Activated T-helper 17 cell treated with anti-CD3 and anti-CD28 coated beads, Interleukin-2, amount 50 U/mL, for 72 hours (primary cell): Measurements from ENCODE around the gene DLGAP1. TPM values are rescaled to one million over a fixed set of nuclear protein-coding genes. Genes with fewer than 3 reads are reported as not detected.

Experiments
- ATAC-seq: fragments of 150-1000 bp; cut with Tn5 transposase; replicated peaks from 2 replicates; pipeline ENCODE4 v1.10.0; 2021; ENCODE audit warnings: mild to moderate bottlenecking, moderate library complexity
- H3K27ac Mint-ChIP-seq: one replicate; pipeline ENCODE4 v1.8.0; 2022; ENCODE audit warnings: mixed read lengths
- H3K27me3 Mint-ChIP-seq: one replicate; pipeline ENCODE4 v1.8.0; 2022; ENCODE audit warnings: mixed read lengths
- H3K36me3 Mint-ChIP-seq: one replicate; pipeline ENCODE4 v1.8.0; 2022; ENCODE audit warnings: low read depth, mild to moderate bottlenecking, mixed read lengths
- H3K4me1 Mint-ChIP-seq: one replicate; pipeline ENCODE4 v1.8.0; 2022; ENCODE audit warnings: mixed read lengths
- H3K4me3 Mint-ChIP-seq: one replicate; pipeline ENCODE4 v1.8.0; 2022; ENCODE audit warnings: mild to moderate bottlenecking, mixed read lengths
- H3K9me3 Mint-ChIP-seq: one replicate; pipeline ENCODE4 v1.8.0; 2022; ENCODE audit warnings: mixed read lengths
- total RNA-seq, 2 donors: library from RNA; stranded (reverse); gene quantifications; one replicate each; pipeline ENCODE4 v1.2.3, GENCODE V29; 2022

DLGAP1 gene
- total RNA-seq, 2 donors from 2014 or later = 1.1 to 1.2 TPM

- ATAC-seq = no peak
- Mint-ChIP-seq H3K27ac (no peak overlapping the region), H3K27me3 (no peaks in the 10 kb centered on the region), H3K4me1 (no peaks in the 10 kb centered on the region), H3K4me3 (no peak overlapping the region), H3K9me3 (peaks cover 14% of the 10 kb centered on the region), H3K36me3 (no peaks in the 10 kb centered on the region)
Measured at GRCh38 chr18:4412286-4412685, 42.8 kb downstream of the DLGAP1 start.

DNA sequence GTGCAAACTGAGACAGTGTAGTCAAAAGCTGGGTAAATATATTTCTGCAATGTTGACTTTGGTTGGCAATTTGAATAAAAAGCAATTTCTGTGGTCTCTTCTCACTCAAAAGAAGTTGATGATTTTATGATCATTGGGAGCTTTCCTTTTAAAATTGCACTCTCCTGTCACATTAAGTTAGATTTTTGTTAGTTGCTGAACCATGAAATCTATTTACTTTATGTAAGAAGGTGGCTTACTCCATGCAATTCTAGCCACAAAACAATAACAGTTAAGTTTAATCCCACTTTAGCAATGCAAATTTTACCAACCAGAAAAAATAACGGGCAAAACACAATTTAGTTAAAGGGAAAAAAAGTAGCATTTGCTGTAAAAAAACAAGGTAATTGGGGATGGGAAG is 48.3 kb downstream of the DLGAP1 start:
- no peaks in the 10 kb centered on the region for H3K4me1 Mint-ChIP-seq
- H3K36me3 Mint-ChIP-seq = no peaks in the 10 kb centered on the region
- peaks cover 14% of the 10 kb centered on the region for H3K9me3 Mint-ChIP-seq
- no peak for ATAC-seq
- H3K27ac Mint-ChIP-seq = no peak overlapping the region
- H3K27me3 Mint-ChIP-seq = no peaks in the 10 kb centered on the region
- H3K4me3 Mint-ChIP-seq = no peak overlapping the region

- peaks cover 10% of the 10 kb centered on the region for H3K9me3 Mint-ChIP-seq
- no peak for ATAC-seq
Measured at GRCh38 chr18:4405965-4406364, 49.1 kb downstream of the DLGAP1 start.

GRCh38 chr18:4403836-4404235 is 51.3 kb downstream of the DLGAP1 start:
- H3K4me1 Mint-ChIP-seq = no peaks in the 10 kb centered on the region
- peaks cover 5% of the 10 kb centered on the region for H3K9me3 Mint-ChIP-seq
- no peaks in the 10 kb centered on the region for H3K36me3 Mint-ChIP-seq
- ATAC-seq = no peak
- H3K27me3 Mint-ChIP-seq = no peaks in the 10 kb centered on the region
- no peak overlapping the region for H3K4me3 Mint-ChIP-seq
- H3K27ac Mint-ChIP-seq = no peak overlapping the region

More at GRCh38 chr18:4405965-4406364, 49.1 kb downstream of the DLGAP1 start:
- H3K4me1 Mint-ChIP-seq = no peaks in the 10 kb centered on the region
- H3K27ac Mint-ChIP-seq = no peak overlapping the region
- no peaks in the 10 kb centered on the region for H3K36me3 Mint-ChIP-seq
- H3K4me3 Mint-ChIP-seq = no peak overlapping the region
- no peaks in the 10 kb centered on the region for H3K27me3 Mint-ChIP-seq

DNA sequence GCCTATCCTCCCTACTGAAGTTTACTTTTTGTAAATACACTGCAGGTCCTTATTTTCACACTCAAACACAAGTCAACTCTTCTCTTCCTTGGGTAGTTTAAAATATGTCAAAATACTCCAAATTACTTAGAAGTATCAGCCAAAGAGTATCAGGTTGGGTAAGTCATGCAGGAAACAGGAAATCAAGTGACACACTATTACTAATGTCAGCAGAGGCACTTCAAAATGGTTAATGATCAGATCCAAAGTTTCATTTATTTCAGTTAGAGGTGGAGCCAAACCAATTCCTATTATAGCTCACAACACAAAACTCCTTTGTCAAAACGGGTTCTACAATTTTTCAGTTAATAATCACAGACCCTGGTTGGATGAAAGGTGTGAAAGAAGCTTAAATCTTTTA is 54.2 kb downstream of the DLGAP1 start:
- no peaks in the 10 kb centered on the region for H3K27me3 Mint-ChIP-seq
- no peak overlapping the region for H3K27ac Mint-ChIP-seq
- no peaks in the 10 kb centered on the region for H3K4me1 Mint-ChIP-seq
- H3K9me3 Mint-ChIP-seq = peaks cover 2% of the 10 kb centered on the region
- H3K36me3 Mint-ChIP-seq = no peaks in the 10 kb centered on the region
- no peak overlapping the region for H3K4me3 Mint-ChIP-seq
- peak; percentile 38 for ATAC-seq

GRCh38 chr18:4399929-4400328 is 55.2 kb downstream of the DLGAP1 start:
- H3K4me3 Mint-ChIP-seq = no peak overlapping the region
- H3K4me1 Mint-ChIP-seq = no peaks in the 10 kb centered on the region
- H3K27ac Mint-ChIP-seq = no peak overlapping the region
- H3K27me3 Mint-ChIP-seq = no peaks in the 10 kb centered on the region
- peaks cover 5% of the 10 kb centered on the region for H3K9me3 Mint-ChIP-seq
- ATAC-seq = no peak
- H3K36me3 Mint-ChIP-seq = no peaks in the 10 kb centered on the region

- no peak for ATAC-seq
- H3K36me3 Mint-ChIP-seq = no peaks in the 10 kb centered on the region
- H3K4me3 Mint-ChIP-seq = no peak overlapping the region
- H3K4me1 Mint-ChIP-seq = no peaks in the 10 kb centered on the region
- H3K9me3 Mint-ChIP-seq = peaks cover 5% of the 10 kb centered on the region
- no peak overlapping the region for H3K27ac Mint-ChIP-seq
- H3K27me3 Mint-ChIP-seq = no peaks in the 10 kb centered on the region
Measured at GRCh38 chr18:4394700-4395099, 60.4 kb downstream of the DLGAP1 start.

- no peaks in the 10 kb centered on the region for H3K4me1 Mint-ChIP-seq
- no peak for ATAC-seq
- peaks cover 5% of the 10 kb centered on the region for H3K9me3 Mint-ChIP-seq
- H3K27ac Mint-ChIP-seq = no peak overlapping the region
- no peak overlapping the region for H3K4me3 Mint-ChIP-seq
- H3K36me3 Mint-ChIP-seq = no peaks in the 10 kb centered on the region
- H3K27me3 Mint-ChIP-seq = no peaks in the 10 kb centered on the region
Measured at GRCh38 chr18:4391859-4392258, 63.2 kb downstream of the DLGAP1 start.

GRCh38 chr18:4385876-4386275 is 69.2 kb downstream of the DLGAP1 start:
- no peak for ATAC-seq
- no peak overlapping the region for H3K27ac Mint-ChIP-seq
- no peaks in the 10 kb centered on the region for H3K27me3 Mint-ChIP-seq
- H3K4me1 Mint-ChIP-seq = no peaks in the 10 kb centered on the region
- H3K36me3 Mint-ChIP-seq = no peaks in the 10 kb centered on the region
- H3K4me3 Mint-ChIP-seq = no peak overlapping the region
- peaks cover 6% of the 10 kb centered on the region for H3K9me3 Mint-ChIP-seq

DNA sequence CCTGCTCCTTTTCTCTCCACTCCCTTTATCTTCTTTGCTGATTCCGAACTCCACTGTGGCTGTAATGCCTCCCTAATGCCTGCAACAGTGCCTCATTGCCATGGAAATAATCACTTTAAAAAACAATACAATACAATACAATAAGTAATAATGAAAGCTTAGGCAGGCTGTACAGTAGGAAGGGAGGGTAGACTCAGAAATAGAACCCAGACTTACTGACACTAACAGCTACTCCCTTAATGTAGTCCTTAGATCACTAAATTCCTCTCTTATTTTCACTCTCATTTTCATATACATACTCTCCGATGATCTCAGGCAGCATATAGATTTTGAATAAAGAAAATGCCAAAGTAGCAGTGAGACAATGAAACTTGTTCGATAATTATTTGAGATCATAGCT is 70.2 kb downstream of the DLGAP1 start:
- Mint-ChIP-seq H3K36me3 (no peaks in the 10 kb centered on the region), H3K9me3 (peaks cover 6% of the 10 kb centered on the region), H3K4me1 (no peaks in the 10 kb centered on the region), H3K4me3 (no peak overlapping the region), H3K27ac (no peak overlapping the region), H3K27me3 (no peaks in the 10 kb centered on the region)
- ATAC-seq = no peak

GRCh38 chr18:4374564-4374963 is 80.5 kb downstream of the DLGAP1 start:
- Mint-ChIP-seq H3K9me3 (peaks cover 7% of the 10 kb centered on the region), H3K4me1 (no peaks in the 10 kb centered on the region), H3K36me3 (no peaks in the 10 kb centered on the region), H3K27ac (no peak overlapping the region), H3K27me3 (no peaks in the 10 kb centered on the region), H3K4me3 (no peak overlapping the region)
- ATAC-seq = no peak

GRCh38 chr18:4369705-4370104 is 85.4 kb downstream of the DLGAP1 start:
- H3K27ac Mint-ChIP-seq = no peak overlapping the region
- H3K36me3 Mint-ChIP-seq = no peaks in the 10 kb centered on the region
- no peak for ATAC-seq
- no peaks in the 10 kb centered on the region for H3K4me1 Mint-ChIP-seq
- H3K4me3 Mint-ChIP-seq = no peak overlapping the region
- H3K27me3 Mint-ChIP-seq = no peaks in the 10 kb centered on the region
- peaks cover 12% of the 10 kb centered on the region for H3K9me3 Mint-ChIP-seq

- ATAC-seq = no peak
- Mint-ChIP-seq H3K27me3 (no peaks in the 10 kb centered on the region), H3K27ac (no peak overlapping the region), H3K4me1 (no peaks in the 10 kb centered on the region), H3K36me3 (no peaks in the 10 kb centered on the region), H3K9me3 (peaks cover 35% of the 10 kb centered on the region), H3K4me3 (no peak overlapping the region)
Measured at GRCh38 chr18:4360221-4360715, 94.8 kb downstream of the DLGAP1 start.

DNA sequence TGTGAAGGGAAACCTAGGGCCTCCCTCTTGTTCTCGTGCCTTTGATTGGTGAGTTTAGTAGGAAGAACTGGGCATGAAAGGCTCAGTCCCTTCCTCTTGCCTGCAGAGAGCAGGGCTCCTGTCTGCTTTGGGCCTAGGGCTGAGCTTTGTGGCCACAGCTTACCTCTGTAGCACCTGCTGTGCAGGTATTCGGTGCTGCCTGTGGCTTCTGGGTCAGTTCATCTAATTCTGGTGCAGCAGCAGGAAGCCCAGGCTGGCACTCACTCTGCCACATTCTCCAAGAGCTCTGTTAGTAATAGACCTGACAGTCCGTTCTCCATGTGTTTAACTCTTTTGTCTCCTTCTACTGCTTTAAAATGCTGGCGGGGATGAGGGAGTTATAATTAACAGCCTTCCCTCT is 96.5 kb downstream of the DLGAP1 start:
- H3K27ac Mint-ChIP-seq = no peak overlapping the region
- peaks cover 37% of the 10 kb centered on the region for H3K9me3 Mint-ChIP-seq
- ATAC-seq = no peak
- no peaks in the 10 kb centered on the region for H3K36me3 Mint-ChIP-seq
- H3K4me1 Mint-ChIP-seq = no peaks in the 10 kb centered on the region
- no peak overlapping the region for H3K4me3 Mint-ChIP-seq
- no peaks in the 10 kb centered on the region for H3K27me3 Mint-ChIP-seq

DNA sequence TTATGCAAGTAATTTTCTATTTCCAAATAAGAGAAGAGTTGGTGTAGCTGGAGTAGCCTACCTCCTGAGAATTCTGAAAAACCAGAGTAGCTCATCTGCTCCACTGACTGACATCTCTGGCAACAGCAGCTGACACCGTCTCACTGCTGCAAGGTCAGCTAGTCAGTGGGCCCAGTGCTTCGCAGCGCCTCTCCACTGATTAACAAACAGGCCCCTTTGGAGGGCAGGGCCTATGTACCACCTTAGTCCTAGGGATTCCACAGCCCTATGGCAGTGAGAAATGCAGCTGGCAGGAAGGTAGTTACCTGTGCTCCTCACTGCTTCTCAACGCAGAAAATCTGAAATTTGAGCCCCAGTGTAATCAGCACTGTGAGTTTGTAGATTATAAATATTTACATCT is 97.5 kb downstream of the DLGAP1 start:
- no peaks in the 10 kb centered on the region for H3K4me1 Mint-ChIP-seq
- ATAC-seq = no peak
- no peak overlapping the region for H3K4me3 Mint-ChIP-seq
- H3K9me3 Mint-ChIP-seq = peaks cover 37% of the 10 kb centered on the region
- H3K36me3 Mint-ChIP-seq = no peaks in the 10 kb centered on the region
- no peaks in the 10 kb centered on the region for H3K27me3 Mint-ChIP-seq
- H3K27ac Mint-ChIP-seq = no peak overlapping the region

DNA sequence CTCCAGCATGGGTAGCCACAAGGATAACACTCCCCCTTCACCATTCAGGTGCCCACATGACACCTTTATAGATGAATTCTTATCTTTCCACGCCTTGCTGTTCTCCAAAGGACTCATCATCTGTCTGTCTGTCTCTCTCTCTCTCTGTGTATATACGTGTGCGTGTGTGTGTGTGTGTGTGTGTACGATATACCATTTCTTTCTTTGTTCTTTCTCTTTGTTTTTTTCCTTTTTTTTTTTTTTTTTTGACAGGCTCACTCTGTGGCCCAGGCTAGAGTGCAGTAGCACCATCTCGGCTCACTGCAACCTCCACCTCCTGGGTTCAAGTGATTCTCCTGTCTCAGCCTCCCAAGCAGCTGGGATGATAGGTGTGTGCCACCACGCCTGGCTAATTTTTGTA is 98.2 kb downstream of the DLGAP1 start:
- Mint-ChIP-seq H3K4me3 (no peak overlapping the region), H3K4me1 (no peaks in the 10 kb centered on the region), H3K27me3 (no peaks in the 10 kb centered on the region), H3K9me3 (peaks cover 32% of the 10 kb centered on the region), H3K36me3 (no peaks in the 10 kb centered on the region), H3K27ac (no peak overlapping the region)
- ATAC-seq = no peak
